ENCODE results near the gene TECPR2.

GRCh38 chr14:102491366-102491765 lies 128.6 kb downstream of the TECPR2 start:
- TF ChIP-seq EZH2 (IDR thresholded peaks at IDR 0.05) = no peak
- no peak for TF ChIP-seq YY1 (IDR thresholded peaks at IDR 0.05; ENCODE audit: extremely low read depth, insufficient replicate concordance, low read depth, low read length)
- no peak for TF ChIP-seq POLR2A (IDR thresholded peaks at IDR 0.05; ENCODE audit: borderline replicate concordance, extremely low read depth, insufficient read depth, insufficient read length)
- no peak for TF ChIP-seq ZNF274 (IDR thresholded peaks at IDR 0.05; ENCODE audit: low read depth, low read length)
- no peak for TF ChIP-seq CTCF (IDR thresholded peaks at IDR 0.05 in 2 of 3, conservative IDR thresholded peaks at IDR 0.05 in 1 of 3; ENCODE audit: borderline replicate concordance in 1 of 3, insufficient read depth in 1 of 3, low read depth in 2 of 3, low read length in 2 of 3)
